Pericardium fibroblast (primary cell): Measurements from ENCODE around the gene ACSS1. TPM values are rescaled to one million over a fixed set of nuclear protein-coding genes. Genes with fewer than 3 reads are reported as not detected.

ENCODE experiments used
- total RNA-seq: library from RNA; depleted of rRNA; stranded (reverse); fragments of >200 nt; gene quantifications from 2 replicates; pipeline ENCODE4 v1.2.3, GENCODE V29; 2015

Gene ACSS1
- 19.2 and 34.0 TPM in 2 replicates for total RNA-seq

DNA sequence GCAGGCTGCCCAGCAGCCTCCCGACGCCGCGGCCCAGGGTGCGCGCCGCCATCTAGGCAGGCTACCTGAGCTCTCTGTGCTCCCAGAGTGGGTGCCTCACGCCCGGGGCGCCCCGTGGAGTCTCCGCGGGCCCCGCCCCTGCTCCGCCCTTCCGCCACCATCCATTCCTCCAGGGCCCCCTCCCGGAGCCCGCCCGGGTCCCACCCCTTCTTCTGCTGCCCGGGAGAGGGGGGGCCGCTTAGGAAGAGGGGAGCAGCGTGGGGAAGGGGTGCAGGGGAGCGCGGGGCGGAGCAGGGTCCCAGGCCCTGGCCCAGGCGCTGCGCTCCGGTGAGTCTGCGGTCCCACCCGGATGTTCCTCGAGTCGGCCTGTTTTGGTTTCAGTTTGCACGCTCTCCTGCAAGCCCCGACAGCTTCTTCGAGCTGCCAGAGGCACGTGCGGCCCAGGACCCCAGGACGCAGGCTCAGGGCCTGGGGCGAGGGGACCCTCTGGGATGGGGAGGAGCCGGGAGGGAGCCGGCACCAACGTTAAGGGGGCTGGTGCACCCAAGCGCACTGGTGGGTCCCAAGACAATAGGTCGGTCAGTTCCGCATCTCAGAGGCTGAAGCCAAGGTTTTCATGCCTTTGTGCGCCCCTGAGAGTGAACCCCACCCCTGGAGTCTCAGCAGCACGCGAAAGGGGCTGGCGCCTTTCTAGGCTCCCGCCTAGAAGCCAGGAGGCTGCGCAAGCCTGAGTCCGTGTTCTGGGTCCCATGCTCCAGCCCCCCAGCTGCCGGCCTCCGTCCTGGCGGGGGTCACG is at the start of gene ACSS1:
Gene ACSS1, minus strand, starts transcription at position 89 of the 796 bp plus-strand sequence. Its CDS starts 37 bp downstream, at position 52.

DNA sequence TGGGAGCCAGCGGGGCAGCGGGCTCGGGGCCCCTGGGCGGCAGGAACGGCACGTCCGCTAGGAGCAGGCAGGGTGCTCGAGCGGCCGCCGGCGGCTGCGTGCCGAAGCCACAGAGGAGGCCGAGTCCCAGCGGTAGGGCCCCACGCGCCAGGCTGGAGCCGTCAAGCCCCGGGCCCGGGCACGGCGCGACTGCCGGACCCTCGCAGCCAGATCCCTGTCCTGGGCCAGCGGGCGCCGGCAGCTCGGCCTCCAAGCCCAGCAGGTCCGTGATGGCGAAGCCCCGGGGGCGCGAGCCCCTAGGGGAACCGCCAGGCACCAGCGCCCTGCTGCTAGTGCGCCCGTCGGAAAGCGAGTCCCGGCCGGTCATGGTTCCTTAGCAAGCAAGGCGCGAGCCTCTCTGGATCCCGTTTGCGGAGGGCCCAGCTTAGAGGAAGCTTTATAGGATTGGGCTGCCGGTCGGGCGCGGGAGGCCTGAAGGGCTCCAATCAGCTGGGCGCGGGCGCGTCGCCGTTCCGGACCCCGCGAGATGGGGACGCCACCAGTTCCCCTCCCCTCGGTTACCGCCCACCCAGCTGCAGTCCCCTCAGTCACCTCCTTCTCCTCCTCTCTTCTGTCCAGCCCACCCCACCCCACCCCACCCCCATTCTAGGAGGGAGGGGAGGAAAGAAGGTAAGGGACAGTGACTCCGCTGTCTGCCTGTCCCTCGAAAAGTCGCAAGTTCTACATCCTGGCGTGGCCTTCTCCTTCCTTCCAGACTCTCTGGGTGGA is 24.0 kb upstream of the ACSS1 start, which contains the start of gene VSX1:
Gene VSX1, minus strand, starts transcription at position 412 of the 768 bp plus-strand sequence. Its CDS starts 45 bp downstream, at position 367.

GRCh38 chr20:24992487-24993205 is 65.3 kb downstream of the ACSS1 start, which contains the start of gene APMAP:
TSS of gene APMAP (minus strand) at chr20:24992751. CDS start at chr20:24992688, 63 bp downstream.

Other genes with a start within 250 kb of the ACSS1 start
- not detected in 2 replicates for gene CST7, start 108.9 kb downstream of the ACSS1 start, total RNA-seq
- 58.7 and 88.7 TPM in 2 replicates for gene APMAP, start 65.4 kb downstream of the ACSS1 start, total RNA-seq
- not detected in 2 replicates for gene VSX1, start 24.0 kb upstream of the ACSS1 start, total RNA-seq
- 40.7 and 50.8 TPM in 2 replicates for gene ENTPD6, start 137.6 kb upstream of the ACSS1 start, total RNA-seq
- gene PYGB, start 189.9 kb upstream of the ACSS1 start, total RNA-seq, result 149 and 153 TPM in 2 replicates